Breast epithelium (tissue), 4 donors: Measurements from ENCODE around the gene CHDH. TPM values are rescaled to one million over a fixed set of nuclear protein-coding genes. Genes with fewer than 3 reads are reported as not detected.

Experiments used
- DNase-seq, 2 donors: peaks; one replicate each; pipeline ENCODE4 v3.0.0-alpha.2; 2019; ENCODE audit warnings: low spot score in 2 of 2
- H3K27ac ChIP-seq, 2 donors: fragments of 200-600 bp; sonication (generic) in 1 of 2; one replicate each; pipeline ENCODE4 v1.5.1; 2016 to 2019; ENCODE audit warnings: mild to moderate bottlenecking in 1 of 2
- H3K27me3 ChIP-seq, 2 donors: fragments of 200-600 bp; sonication (generic) in 1 of 2; one replicate each; pipeline versions ENCODE4 v1.5.1 to v1.6.0; 2017 to 2019; ENCODE audit warnings: control low read depth in 1 of 2, mild to moderate bottlenecking in 1 of 2
- H3K36me3 ChIP-seq: fragments of 200-600 bp; one replicate; pipeline ENCODE4 v1.5.1; 2019
- H3K4me1 ChIP-seq, 2 donors: fragments of 200-600 bp; sonication (generic); one replicate each; pipeline ENCODE4 v1.5.1; 2016 to 2019; ENCODE audit warnings: control low read depth in 1 of 2
- H3K4me3 ChIP-seq, 3 donors: fragments of 200-600 bp; sonication (generic); 1 replicate in 2 of 3; 2 replicates in 1 of 3; pipeline ENCODE4 v1.5.1; 2016 to 2019; ENCODE audit warnings: mild to moderate bottlenecking in 3 of 3, moderate library complexity in 2 of 3
- H3K9me3 ChIP-seq, 2 donors: fragments of 200-600 bp; sonication (generic) in 1 of 2; one replicate each; pipeline ENCODE4 v1.5.1; 2016 to 2019; ENCODE audit warnings: control low read depth in 1 of 2
- POLR2A ChIP-seq: fragments of 450-650 bp; IDR thresholded peaks from one replicate; pipeline ENCODE4 v1.6.1; 2016; ENCODE audit warnings: antibody characterized with exemption, mild to moderate bottlenecking, moderate library complexity
- POLR2AphosphoS5 ChIP-seq, 3 donors: sonication (generic); formaldehyde crosslinking; IDR thresholded peaks; one replicate each; pipeline ENCODE4 v1.6.1; 2017; ENCODE audit warnings: antibody characterized with exemption in 3 of 3
- intact Hi-C: fragments of 100-400 bp; cut with DNase I; formaldehyde crosslinking; loops from one replicate; pipeline ENCODE4 v1.15.1; 2023; ENCODE audit warnings: low total_unique reads
- total RNA-seq, 3 donors: library from RNA; depleted of rRNA; stranded (reverse); fragments of >200 nt; gene quantifications; one replicate each; pipeline ENCODE4 v1.1.0, GENCODE V29; 2016
- TF ChIP-seq, protein P1 (sequence below), 3 donors: fragments of 450-650 bp; IDR thresholded peaks; one replicate each; pipeline ENCODE4 v1.5.1; 2016 to 2017; ENCODE audit warnings: antibody characterized with exemption in 3 of 3, mild to moderate bottlenecking in 3 of 3, moderate library complexity in 3 of 3

Gene CHDH
- total RNA-seq, 3 donors from 2014 or later = 2.9 to 67.0 (median 27.9) TPM

DNA sequence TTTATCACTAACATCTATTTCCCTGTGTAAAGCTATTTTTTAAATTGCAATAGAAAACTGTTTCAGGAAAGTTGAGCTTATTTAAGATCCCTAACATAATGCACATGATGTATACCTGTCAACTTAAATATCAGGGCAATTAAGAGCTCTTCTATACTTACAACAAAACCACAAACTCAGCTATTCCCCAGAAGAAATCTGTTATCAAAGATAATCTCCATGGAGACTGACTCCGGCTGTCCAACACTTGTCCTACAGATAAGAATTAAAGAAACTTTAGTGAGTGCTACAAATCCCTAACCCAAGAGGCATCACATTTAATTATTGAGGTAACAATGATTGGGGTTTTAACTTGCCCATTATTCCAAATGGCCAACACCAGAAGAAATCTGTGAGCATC lies 42.0 kb upstream of the CHDH start:
- no peak overlapping the region for H3K27ac ChIP-seq
- no peaks in the 10 kb centered on the region for H3K27me3 ChIP-seq
- no peak for DNase-seq
- intact Hi-C loops = no loop called here
- peaks cover 0 to 4% of the 10 kb centered on the region in 2 donors for H3K4me1 ChIP-seq
- no peaks in the 10 kb centered on the region for H3K9me3 ChIP-seq
- H3K4me3 ChIP-seq = no peak overlapping the region
- H3K36me3 ChIP-seq = no peaks in the 10 kb centered on the region
- TF ChIP-seq POLR2A (no peak), POLR2AphosphoS5 (IDR thresholded peaks at IDR 0.05) (no peak)
- TF ChIP-seq, protein P1, sequence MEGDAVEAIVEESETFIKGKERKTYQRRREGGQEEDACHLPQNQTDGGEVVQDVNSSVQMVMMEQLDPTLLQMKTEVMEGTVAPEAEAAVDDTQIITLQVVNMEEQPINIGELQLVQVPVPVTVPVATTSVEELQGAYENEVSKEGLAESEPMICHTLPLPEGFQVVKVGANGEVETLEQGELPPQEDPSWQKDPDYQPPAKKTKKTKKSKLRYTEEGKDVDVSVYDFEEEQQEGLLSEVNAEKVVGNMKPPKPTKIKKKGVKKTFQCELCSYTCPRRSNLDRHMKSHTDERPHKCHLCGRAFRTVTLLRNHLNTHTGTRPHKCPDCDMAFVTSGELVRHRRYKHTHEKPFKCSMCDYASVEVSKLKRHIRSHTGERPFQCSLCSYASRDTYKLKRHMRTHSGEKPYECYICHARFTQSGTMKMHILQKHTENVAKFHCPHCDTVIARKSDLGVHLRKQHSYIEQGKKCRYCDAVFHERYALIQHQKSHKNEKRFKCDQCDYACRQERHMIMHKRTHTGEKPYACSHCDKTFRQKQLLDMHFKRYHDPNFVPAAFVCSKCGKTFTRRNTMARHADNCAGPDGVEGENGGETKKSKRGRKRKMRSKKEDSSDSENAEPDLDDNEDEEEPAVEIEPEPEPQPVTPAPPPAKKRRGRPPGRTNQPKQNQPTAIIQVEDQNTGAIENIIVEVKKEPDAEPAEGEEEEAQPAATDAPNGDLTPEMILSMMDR (IDR thresholded peaks at IDR 0.05) = no peak

GRCh38 chr3:53887446-53887845 lies 41.2 kb upstream of the CHDH start:
- Histone ChIP-seq H3K4me3 (no peak overlapping the region), H3K9me3 (no peaks in the 10 kb centered on the region), H3K27ac (no peak overlapping the region), H3K27me3 (no peaks in the 10 kb centered on the region), H3K36me3 (no peaks in the 10 kb centered on the region), H3K4me1 (peaks cover 0 to 4% of the 10 kb centered on the region in 2 donors)
- TF ChIP-seq POLR2A = no peak
- TF ChIP-seq POLR2AphosphoS5 (IDR thresholded peaks at IDR 0.05) = no peak
- TF ChIP-seq, protein P1 (IDR thresholded peaks at IDR 0.05) = no peak
- no peak for DNase-seq
- intact Hi-C loops = no loop called here

DNA sequence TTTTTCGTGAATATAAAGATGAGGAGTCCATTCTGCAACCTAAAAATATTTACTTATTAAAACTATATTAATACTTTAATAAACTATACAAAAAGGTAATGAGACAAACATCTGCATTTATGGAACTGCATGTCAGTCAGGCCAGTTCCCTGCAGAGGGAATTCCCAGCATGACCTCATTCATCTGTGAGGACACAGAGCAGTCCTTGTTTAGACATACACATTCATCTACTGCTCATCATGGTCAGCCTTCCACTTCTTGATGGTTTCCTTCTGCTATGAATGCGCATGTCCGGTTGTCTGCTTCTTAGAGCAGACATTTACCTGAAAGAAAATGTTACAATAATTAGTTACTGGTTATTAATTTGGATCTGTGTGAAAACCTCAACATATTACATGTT lies 39.0 kb upstream of the CHDH start:
- Histone ChIP-seq H3K27me3 (no peaks in the 10 kb centered on the region), H3K9me3 (no peaks in the 10 kb centered on the region), H3K27ac (no peak overlapping the region), H3K4me1 (peaks cover 5 to 11% of the 10 kb centered on the region in 2 donors), H3K4me3 (no peak overlapping the region), H3K36me3 (no peaks in the 10 kb centered on the region)
- DNase-seq = no peak
- TF ChIP-seq POLR2A (no peak), POLR2AphosphoS5 (IDR thresholded peaks at IDR 0.05) (no peak)
- TF ChIP-seq, protein P1 (IDR thresholded peaks at IDR 0.05) = no peak
- intact Hi-C loops = no loop called here

GRCh38 chr3:53884623-53885022 lies 38.4 kb upstream of the CHDH start:
- Histone ChIP-seq H3K4me3 (no peak overlapping the region), H3K27me3 (no peaks in the 10 kb centered on the region), H3K36me3 (no peaks in the 10 kb centered on the region), H3K4me1 (peaks cover 5 to 13% of the 10 kb centered on the region in 2 donors), H3K27ac (no peak overlapping the region), H3K9me3 (no peaks in the 10 kb centered on the region)
- no peak for TF ChIP-seq POLR2A
- no peak for TF ChIP-seq POLR2AphosphoS5 (IDR thresholded peaks at IDR 0.05)
- TF ChIP-seq, protein P1 (IDR thresholded peaks at IDR 0.05) = no peak
- intact Hi-C loops = loop anchor here (5.0 kb wide), 1 partner anchor 1288 kb away; no protein-coding TSS in a partner anchor
- no peak for DNase-seq

GRCh38 chr3:53883008-53883407 lies 36.8 kb upstream of the CHDH start:
- no peak overlapping the region for H3K27ac ChIP-seq
- TF ChIP-seq POLR2AphosphoS5 (IDR thresholded peaks at IDR 0.05) = no peak
- TF ChIP-seq, protein P1 (IDR thresholded peaks at IDR 0.05) = no peak
- no peak for TF ChIP-seq POLR2A

More at GRCh38 chr3:53883008-53883407, 36.8 kb upstream of the CHDH start:
- no peak for DNase-seq
- no peaks in the 10 kb centered on the region for H3K9me3 ChIP-seq
- H3K27me3 ChIP-seq = no peaks in the 10 kb centered on the region
- H3K4me1 ChIP-seq = peaks cover 5 to 13% of the 10 kb centered on the region in 2 donors
- intact Hi-C loops = loop anchor here (5.0 kb wide), 1 partner anchor 1289 kb away; no protein-coding TSS in a partner anchor
- H3K36me3 ChIP-seq = no peaks in the 10 kb centered on the region
- H3K4me3 ChIP-seq = no peak overlapping the region
